ENCODE results near the gene LZTR1.

LZTR1 gene

DNA sequence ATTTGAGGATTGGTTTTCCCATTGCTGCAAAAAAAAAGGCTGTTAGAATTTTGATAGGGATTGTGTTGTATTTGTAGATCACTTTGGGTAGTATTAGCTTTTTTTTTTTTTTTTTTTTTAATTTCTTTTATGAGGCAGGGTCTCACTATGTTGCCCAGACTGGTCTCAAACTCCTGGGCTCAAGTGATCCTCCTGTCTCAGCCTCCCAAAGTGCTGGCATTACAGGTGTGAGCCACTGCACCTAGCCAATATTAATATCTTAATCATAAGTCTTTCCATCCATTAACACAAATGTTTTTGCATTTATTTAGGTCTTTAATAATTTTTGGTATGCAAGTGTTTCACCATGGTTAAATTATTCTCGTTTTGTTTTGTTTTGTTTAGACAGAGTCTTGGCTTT lies 38.1 kb upstream of the LZTR1 start:
- no peak overlapping the region for H2BK12ac ChIP-seq (ENCODE audit: low read length)
- no peak overlapping the region for H3K18ac ChIP-seq (ENCODE audit: low read length)
- H3K27ac ChIP-seq (replicated peaks; ENCODE audit: low read length), result no peak overlapping the region
- H4K91ac ChIP-seq (ENCODE audit: low read depth, low read length, poor library complexity), result no peak overlapping the region
- H3K23ac ChIP-seq (ENCODE audit: low read depth, low read length, poor library complexity), result no peak overlapping the region
- no peaks in the 10 kb centered on the region for H3K4me1 ChIP-seq (ENCODE audit: control insufficient read depth in 2 of 2, insufficient read depth in 1 of 2, low read depth in 1 of 2, low read length in 2 of 2)
- H3K4me2 ChIP-seq (ENCODE audit: insufficient read depth, low read length, poor library complexity, severe bottlenecking), result no peak overlapping the region
- H2BK15ac ChIP-seq (ENCODE audit: low read length), result no peak overlapping the region
- H3K79me1 ChIP-seq (ENCODE audit: low read depth, low read length), result peaks cover 7% of the 10 kb centered on the region
- H2AK5ac ChIP-seq (ENCODE audit: low read depth, low read length), result no peak overlapping the region
- no peak overlapping the region for H2AFZ ChIP-seq (ENCODE audit: low read length)
- H3K9me3 ChIP-seq (replicated peaks in 1 of 2; ENCODE audit: control insufficient read depth in 2 of 2, insufficient read depth in 1 of 2, low read depth in 1 of 2, low read length in 2 of 2), result peaks cover 0 to 3% of the 10 kb centered on the region in 2 donors
- no peak overlapping the region for H2BK5ac ChIP-seq (ENCODE audit: low read length)
- WGBS, 2 donors (ENCODE audit: extremely low coverage in 2 of 2, insufficient read length in 2 of 2, insufficient replicate concordance in 1 of 2), result no CpG with 5 or more reads among the region's 1 CpG
- H3K4me3 ChIP-seq (ENCODE audit: low read length in 2 of 2), result no peak overlapping the region
- no peak overlapping the region for H2BK120ac ChIP-seq (ENCODE audit: low read depth, low read length)
- no peak overlapping the region for H3K14ac ChIP-seq (ENCODE audit: low read length)
- no peak overlapping the region for H3K4ac ChIP-seq (ENCODE audit: low read length)
- H4K8ac ChIP-seq (ENCODE audit: low read depth, low read length), result no peak overlapping the region
- no peak for DNase-seq (ENCODE audit: low spot score)
- no peaks in the 10 kb centered on the region for H3K27me3 ChIP-seq (ENCODE audit: control insufficient read depth in 3 of 3, insufficient read depth in 3 of 3, low read depth in 1 of 3, low read length in 3 of 3)
- H3K9ac ChIP-seq (ENCODE audit: low read depth, low read length, poor library complexity), result no peak overlapping the region
- H3K36me3 ChIP-seq (replicated peaks in 1 of 2; ENCODE audit: control insufficient read depth in 2 of 2, insufficient read depth in 2 of 2, low read length in 2 of 2), result peaks cover 8 to 84% of the 10 kb centered on the region in 2 donors

DNA sequence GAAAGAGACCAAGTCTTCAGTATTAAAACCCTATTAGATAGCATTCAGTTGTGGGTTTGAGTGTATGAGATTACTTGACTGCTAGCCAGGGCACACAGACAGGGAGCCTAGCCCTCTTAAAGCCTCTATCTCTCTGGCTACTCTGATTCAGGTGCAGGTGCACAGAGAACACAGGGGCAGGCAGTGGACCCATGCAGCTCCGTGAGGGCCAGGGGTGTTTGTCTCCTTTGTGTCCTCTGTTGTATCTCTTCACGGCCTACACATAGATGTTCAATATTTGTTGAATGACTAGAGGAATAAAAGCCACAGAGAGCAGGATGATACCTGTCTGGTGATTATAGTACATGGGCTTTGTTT lies 36.5 kb upstream of the LZTR1 start:
- no peaks in the 10 kb centered on the region for H3K4me1 ChIP-seq (ENCODE audit: control insufficient read depth in 2 of 2, insufficient read depth in 1 of 2, low read depth in 1 of 2, low read length in 2 of 2)
- peaks cover 7% of the 10 kb centered on the region for H3K79me1 ChIP-seq (ENCODE audit: low read depth, low read length)
- H2BK5ac ChIP-seq (ENCODE audit: low read length), result no peak overlapping the region
- H3K4ac ChIP-seq (ENCODE audit: low read length), result no peak overlapping the region
- no peak overlapping the region for H2AK5ac ChIP-seq (ENCODE audit: low read depth, low read length)
- H3K23ac ChIP-seq (ENCODE audit: low read depth, low read length, poor library complexity), result no peak overlapping the region
- no peak overlapping the region for H3K27ac ChIP-seq (replicated peaks; ENCODE audit: low read length)
- no peak overlapping the region for H2BK12ac ChIP-seq (ENCODE audit: low read length)
- H3K27me3 ChIP-seq (ENCODE audit: control insufficient read depth in 3 of 3, insufficient read depth in 3 of 3, low read depth in 1 of 3, low read length in 3 of 3), result no peaks in the 10 kb centered on the region
- no CpG with 5 or more reads among the region's 2 CpGs for WGBS, 2 donors (ENCODE audit: extremely low coverage in 2 of 2, insufficient read length in 2 of 2, insufficient replicate concordance in 1 of 2)
- H2BK15ac ChIP-seq (ENCODE audit: low read length), result no peak overlapping the region
- H3K14ac ChIP-seq (ENCODE audit: low read length), result no peak overlapping the region
- no peak overlapping the region for H3K9ac ChIP-seq (ENCODE audit: low read depth, low read length, poor library complexity)
- no peak overlapping the region for H3K4me3 ChIP-seq (ENCODE audit: low read length in 2 of 2)
- H3K18ac ChIP-seq (ENCODE audit: low read length), result no peak overlapping the region
- H3K9me3 ChIP-seq (replicated peaks in 1 of 2; ENCODE audit: control insufficient read depth in 2 of 2, insufficient read depth in 1 of 2, low read depth in 1 of 2, low read length in 2 of 2), result peaks cover 0 to 3% of the 10 kb centered on the region in 2 donors
- H3K36me3 ChIP-seq (replicated peaks in 1 of 2; ENCODE audit: control insufficient read depth in 2 of 2, insufficient read depth in 2 of 2, low read length in 2 of 2), result peaks cover 13 to 88% of the 10 kb centered on the region in 2 donors
- no peak overlapping the region for H4K8ac ChIP-seq (ENCODE audit: low read depth, low read length)
- no peak overlapping the region for H2BK120ac ChIP-seq (ENCODE audit: low read depth, low read length)
- H4K91ac ChIP-seq (ENCODE audit: low read depth, low read length, poor library complexity), result no peak overlapping the region
- no peak overlapping the region for H2AFZ ChIP-seq (ENCODE audit: low read length)
- H3K4me2 ChIP-seq (ENCODE audit: insufficient read depth, low read length, poor library complexity, severe bottlenecking), result no peak overlapping the region
- no peak for DNase-seq (ENCODE audit: low spot score)

DNA sequence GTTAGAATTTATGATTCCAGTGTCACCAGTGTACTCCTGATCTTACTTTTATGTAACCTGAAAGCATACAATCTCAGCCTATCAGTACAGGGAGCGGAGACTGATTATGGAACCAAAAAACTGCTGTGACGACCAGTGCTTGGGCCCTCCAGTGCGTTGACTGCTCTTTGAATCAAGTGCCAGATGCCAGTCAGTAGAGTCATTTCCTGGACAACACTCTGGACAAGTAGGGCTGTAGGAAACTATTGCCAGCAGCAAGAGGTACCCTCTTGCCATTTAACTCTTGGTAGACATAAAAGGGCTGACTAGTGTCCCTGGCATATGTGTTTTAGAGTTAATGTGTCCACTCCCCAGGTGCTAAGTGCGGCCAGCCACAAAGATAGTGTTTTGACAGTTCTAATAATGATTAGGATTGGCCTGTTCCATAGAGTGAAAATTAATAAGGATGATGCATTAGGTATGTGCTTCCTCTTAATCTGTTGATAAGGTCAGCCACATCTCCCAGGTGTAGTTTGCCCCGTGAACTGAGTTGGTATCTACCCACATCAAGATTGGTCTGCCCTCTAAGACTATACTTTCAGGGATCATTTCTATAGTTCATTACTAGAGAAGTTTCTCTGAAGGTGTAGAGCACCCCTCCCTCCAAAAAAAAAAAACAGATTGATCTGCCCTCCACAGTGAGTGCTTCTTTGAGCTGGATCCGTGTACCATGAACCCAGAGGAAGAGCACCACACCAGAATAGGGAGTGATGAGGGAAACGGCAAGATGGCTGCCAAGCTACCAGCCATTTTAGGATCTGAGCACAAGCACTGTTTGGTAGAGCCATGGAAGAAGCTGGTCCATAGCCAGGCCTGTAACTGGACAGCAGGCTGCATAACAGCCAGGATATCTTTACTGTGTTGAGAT lies 35.8 kb upstream of the LZTR1 start:
- H3K4ac ChIP-seq (ENCODE audit: low read length), result no peak overlapping the region
- no peak overlapping the region for H4K8ac ChIP-seq (ENCODE audit: low read depth, low read length)
- H2BK12ac ChIP-seq (ENCODE audit: low read length), result no peak overlapping the region
- no peak overlapping the region for H2AFZ ChIP-seq (ENCODE audit: low read length)
- H3K14ac ChIP-seq (ENCODE audit: low read length), result no peak overlapping the region
- H2BK5ac ChIP-seq (ENCODE audit: low read length), result no peak overlapping the region
- no CpG with 5 or more reads among the region's 7 CpGs for WGBS, 2 donors (ENCODE audit: extremely low coverage in 2 of 2, insufficient read length in 2 of 2, insufficient replicate concordance in 1 of 2)
- H3K4me1 ChIP-seq (ENCODE audit: control insufficient read depth in 2 of 2, insufficient read depth in 1 of 2, low read depth in 1 of 2, low read length in 2 of 2), result no peaks in the 10 kb centered on the region
- no peaks in the 10 kb centered on the region for H3K27me3 ChIP-seq (ENCODE audit: control insufficient read depth in 3 of 3, insufficient read depth in 3 of 3, low read depth in 1 of 3, low read length in 3 of 3)
- DNase-seq (ENCODE audit: low spot score), result no peak
- H3K27ac ChIP-seq (replicated peaks; ENCODE audit: low read length), result no peak overlapping the region
- H3K18ac ChIP-seq (ENCODE audit: low read length), result no peak overlapping the region
- peaks cover 0 to 3% of the 10 kb centered on the region in 2 donors for H3K9me3 ChIP-seq (replicated peaks in 1 of 2; ENCODE audit: control insufficient read depth in 2 of 2, insufficient read depth in 1 of 2, low read depth in 1 of 2, low read length in 2 of 2)
- peaks cover 2% of the 10 kb centered on the region for H3K79me1 ChIP-seq (ENCODE audit: low read depth, low read length)
- no peak overlapping the region for H3K4me3 ChIP-seq (ENCODE audit: low read length in 2 of 2)
- no peak overlapping the region for H3K4me2 ChIP-seq (ENCODE audit: insufficient read depth, low read length, poor library complexity, severe bottlenecking)
- no peak overlapping the region for H3K23ac ChIP-seq (ENCODE audit: low read depth, low read length, poor library complexity)
- H2AK5ac ChIP-seq (ENCODE audit: low read depth, low read length), result no peak overlapping the region
- no peak overlapping the region for H2BK15ac ChIP-seq (ENCODE audit: low read length)
- H4K91ac ChIP-seq (ENCODE audit: low read depth, low read length, poor library complexity), result no peak overlapping the region
- no peak overlapping the region for H2BK120ac ChIP-seq (ENCODE audit: low read depth, low read length)
- H3K9ac ChIP-seq (ENCODE audit: low read depth, low read length, poor library complexity), result no peak overlapping the region
- H3K36me3 ChIP-seq (replicated peaks in 1 of 2; ENCODE audit: control insufficient read depth in 2 of 2, insufficient read depth in 2 of 2, low read length in 2 of 2), result peaks cover 17 to 89% of the 10 kb centered on the region in 2 donors

DNA sequence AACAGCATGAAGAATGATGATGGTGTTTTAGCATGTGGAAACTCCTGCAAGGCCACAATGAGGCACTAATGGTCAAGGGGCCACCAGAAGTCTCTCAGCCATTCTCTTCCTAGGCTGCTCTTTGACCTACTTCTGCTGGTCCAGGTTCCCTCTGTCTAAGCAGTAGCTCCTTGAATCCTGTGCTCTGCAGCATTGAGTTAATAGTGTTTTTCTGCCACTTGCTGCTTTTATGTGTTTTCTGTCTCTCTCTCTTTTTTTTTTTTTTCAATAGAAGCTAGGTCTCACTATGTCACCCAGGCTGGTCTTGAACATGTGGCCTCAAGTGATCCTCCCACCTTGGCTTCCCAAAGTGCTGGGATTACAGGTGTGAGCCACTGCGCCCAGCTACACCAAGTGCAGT lies 35.1 kb upstream of the LZTR1 start:
- H2BK120ac ChIP-seq (ENCODE audit: low read depth, low read length), result no peak overlapping the region
- no peak overlapping the region for H3K4me2 ChIP-seq (ENCODE audit: insufficient read depth, low read length, poor library complexity, severe bottlenecking)
- H2AFZ ChIP-seq (ENCODE audit: low read length), result no peak overlapping the region
- H2BK15ac ChIP-seq (ENCODE audit: low read length), result no peak overlapping the region
- no peak overlapping the region for H4K91ac ChIP-seq (ENCODE audit: low read depth, low read length, poor library complexity)
- no CpG with 5 or more reads among the region's 1 CpG for WGBS, 2 donors (ENCODE audit: extremely low coverage in 2 of 2, insufficient read length in 2 of 2, insufficient replicate concordance in 1 of 2)
- H3K79me1 ChIP-seq (ENCODE audit: low read depth, low read length), result peaks cover 2% of the 10 kb centered on the region
- H3K4me3 ChIP-seq (ENCODE audit: low read length in 2 of 2), result no peak overlapping the region
- no peaks in the 10 kb centered on the region for H3K27me3 ChIP-seq (ENCODE audit: control insufficient read depth in 3 of 3, insufficient read depth in 3 of 3, low read depth in 1 of 3, low read length in 3 of 3)
- no peak overlapping the region for H3K18ac ChIP-seq (ENCODE audit: low read length)
- peaks cover 0 to 3% of the 10 kb centered on the region in 2 donors for H3K9me3 ChIP-seq (replicated peaks in 1 of 2; ENCODE audit: control insufficient read depth in 2 of 2, insufficient read depth in 1 of 2, low read depth in 1 of 2, low read length in 2 of 2)
- no peak overlapping the region for H2AK5ac ChIP-seq (ENCODE audit: low read depth, low read length)
- H4K8ac ChIP-seq (ENCODE audit: low read depth, low read length), result no peak overlapping the region
- H3K4me1 ChIP-seq (ENCODE audit: control insufficient read depth in 2 of 2, insufficient read depth in 1 of 2, low read depth in 1 of 2, low read length in 2 of 2), result no peaks in the 10 kb centered on the region
- no peak overlapping the region for H2BK5ac ChIP-seq (ENCODE audit: low read length)
- no peak overlapping the region for H2BK12ac ChIP-seq (ENCODE audit: low read length)
- DNase-seq (ENCODE audit: low spot score), result no peak
- H3K9ac ChIP-seq (ENCODE audit: low read depth, low read length, poor library complexity), result no peak overlapping the region
- no peak overlapping the region for H3K4ac ChIP-seq (ENCODE audit: low read length)
- H3K14ac ChIP-seq (ENCODE audit: low read length), result no peak overlapping the region
- no peak overlapping the region for H3K27ac ChIP-seq (replicated peaks; ENCODE audit: low read length)
- H3K36me3 ChIP-seq (replicated peaks in 1 of 2; ENCODE audit: control insufficient read depth in 2 of 2, insufficient read depth in 2 of 2, low read length in 2 of 2), result peaks cover 18 to 92% of the 10 kb centered on the region in 2 donors
- H3K23ac ChIP-seq (ENCODE audit: low read depth, low read length, poor library complexity), result no peak overlapping the region
